ENCODE measurements around the gene ASTN2. TPM values are rescaled to one million over a fixed set of nuclear protein-coding genes. Genes with fewer than 3 reads are reported as not detected.

The ASTN2 gene
- total and polyA plus RNA-seq, 2 experiments from 2014 or later: 5.6 to 7.7 TPM

DNA sequence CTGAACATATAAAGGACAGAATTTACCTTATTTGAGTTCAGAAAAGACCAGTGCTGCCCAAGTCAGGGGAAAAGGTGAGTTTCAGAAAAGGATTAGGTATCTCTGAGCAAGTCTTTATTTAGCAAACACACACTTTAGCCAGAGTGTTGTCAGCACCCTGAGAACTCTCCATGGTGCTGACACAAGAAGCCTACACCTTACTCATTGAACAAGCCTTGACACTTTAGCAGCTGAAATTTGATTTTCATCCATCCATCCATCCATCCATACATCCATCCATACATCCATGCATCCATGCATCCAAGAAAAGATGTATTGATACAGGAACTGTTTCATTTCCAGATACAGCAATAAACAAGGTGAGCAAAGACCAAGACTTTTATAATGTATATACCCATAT is 416.6 kb downstream of the ASTN2 start:
- Histone ChIP-seq H3K27me3 (no peaks in the 10 kb centered on the region), H3K4me1 (ENCODE audit: low read depth) (no peaks in the 10 kb centered on the region), H3K4me3 (no peak overlapping the region), H3K9me3 (ENCODE audit: low read depth) (no peaks in the 10 kb centered on the region), H3K36me3 (no peaks in the 10 kb centered on the region), H3K27ac (no peak overlapping the region)
- peak; percentile 24 to 75 for DNase-seq (ENCODE audit: low read depth in 1 of 2, low spot score in 1 of 2)
- no peak for TF ChIP-seq CTCF (IDR thresholded peaks at IDR 0.05; ENCODE audit: low read depth, low read length)

DNA sequence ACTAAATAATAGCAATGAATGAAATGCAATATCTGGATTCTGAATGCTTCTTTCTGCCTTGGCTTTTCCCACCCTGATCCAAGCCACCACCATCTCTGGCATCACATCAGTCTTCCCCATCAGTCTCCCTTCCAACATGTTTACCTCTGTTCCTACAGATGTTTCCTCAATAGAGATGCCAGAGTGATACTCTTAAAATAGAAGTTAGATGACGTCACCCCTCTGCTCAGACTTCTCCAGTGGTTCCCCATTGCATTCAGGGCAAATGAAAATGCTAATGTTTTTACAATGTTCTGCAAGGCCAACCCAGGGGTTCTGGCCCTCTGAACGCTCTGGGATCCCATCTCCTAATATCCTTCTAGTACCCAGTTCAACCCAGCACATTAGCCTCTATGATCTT is 422.0 kb downstream of the ASTN2 start:
- Histone ChIP-seq H3K36me3 (no peaks in the 10 kb centered on the region), H3K9me3 (ENCODE audit: low read depth) (no peaks in the 10 kb centered on the region), H3K4me3 (no peak overlapping the region), H3K27ac (no peak overlapping the region), H3K4me1 (ENCODE audit: low read depth) (no peaks in the 10 kb centered on the region), H3K27me3 (no peaks in the 10 kb centered on the region)
- DNase-seq (ENCODE audit: low read depth in 1 of 2, low spot score in 1 of 2): no peak
- no peak for TF ChIP-seq CTCF (IDR thresholded peaks at IDR 0.05; ENCODE audit: low read depth, low read length)

DNA sequence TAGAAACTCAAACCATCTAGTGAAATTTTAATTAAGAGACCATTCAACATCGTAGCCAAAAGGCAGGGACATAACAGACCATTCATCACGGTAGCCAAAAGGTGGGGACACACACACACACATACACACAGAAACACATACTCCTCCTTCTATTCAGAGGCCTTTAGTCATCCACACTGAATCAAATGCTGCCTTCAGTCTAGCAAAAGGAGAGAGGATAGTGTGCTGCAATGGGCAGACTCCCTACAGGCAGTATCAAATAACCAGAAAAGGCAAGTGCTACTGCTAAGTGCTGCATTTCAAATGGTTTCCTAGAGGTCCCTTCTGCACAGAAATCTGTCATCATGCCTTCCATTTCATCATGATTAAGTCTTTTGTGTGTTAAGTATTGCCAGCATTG is 423.8 kb downstream of the ASTN2 start:
- DNase-seq (ENCODE audit: low read depth in 1 of 2, low spot score in 1 of 2): no peak
- Histone ChIP-seq H3K4me3 (no peak overlapping the region), H3K27me3 (no peaks in the 10 kb centered on the region), H3K9me3 (ENCODE audit: low read depth) (no peaks in the 10 kb centered on the region), H3K36me3 (no peaks in the 10 kb centered on the region), H3K27ac (no peak overlapping the region), H3K4me1 (ENCODE audit: low read depth) (no peaks in the 10 kb centered on the region)
- no peak for TF ChIP-seq CTCF (IDR thresholded peaks at IDR 0.05; ENCODE audit: low read depth, low read length)

- Histone ChIP-seq H3K4me1 (ENCODE audit: low read depth) (no peaks in the 10 kb centered on the region), H3K4me3 (no peak overlapping the region), H3K36me3 (no peaks in the 10 kb centered on the region), H3K27ac (no peak overlapping the region), H3K27me3 (no peaks in the 10 kb centered on the region), H3K9me3 (ENCODE audit: low read depth) (no peaks in the 10 kb centered on the region)
- DNase-seq (ENCODE audit: low read depth in 1 of 2, low spot score in 1 of 2): no peak
- TF ChIP-seq CTCF (IDR thresholded peaks at IDR 0.05; ENCODE audit: low read depth, low read length): no peak
These were observed 424.3 kb downstream of the ASTN2 start for GRCh38 chr9:116990592-116990991.

GRCh38 chr9:116987721-116988485 is 427.0 kb downstream of the ASTN2 start:
- DNase-seq (ENCODE audit: low read depth in 1 of 2, low spot score in 1 of 2): no peak
- Histone ChIP-seq H3K9me3 (ENCODE audit: low read depth) (no peaks in the 10 kb centered on the region), H3K36me3 (no peaks in the 10 kb centered on the region), H3K4me1 (ENCODE audit: low read depth) (no peaks in the 10 kb centered on the region), H3K27me3 (no peaks in the 10 kb centered on the region), H3K27ac (no peak overlapping the region), H3K4me3 (no peak overlapping the region)
- TF ChIP-seq CTCF (IDR thresholded peaks at IDR 0.05; ENCODE audit: low read depth, low read length): no peak
